Upper lobe of left lung (tissue), 6 donors: ENCODE results near the gene ATP10B. TPM values are rescaled to one million over a fixed set of nuclear protein-coding genes. Genes with fewer than 3 reads are reported as not detected.

Experiments
- ATAC-seq, 2 donors: fragments of 200-7000 bp; cut with Tn5 transposase; one replicate each; pipeline ENCODE4 v1.9.1; 2022; ENCODE audit warnings: mild to moderate bottlenecking in 2 of 2, moderate library complexity in 2 of 2; ENCODE audit not compliant: low FRiP score in 2 of 2
- DNase-seq, 2 donors: peaks; one replicate each; pipeline ENCODE4 v3.0.0-alpha.2; 2019 to 2020
- H3K27ac ChIP-seq, 4 donors: fragments of 200-600 bp; sonication (generic); one replicate each; pipeline ENCODE4 v1.5.1; 2016 to 2019
- H3K27me3 ChIP-seq, 4 donors: fragments of 200-600 bp; sonication (generic); one replicate each; pipeline ENCODE4 v1.5.1; 2017 to 2019
- H3K36me3 ChIP-seq, 4 donors: fragments of 200-600 bp; sonication (generic); one replicate each; pipeline ENCODE4 v1.5.1; 2016 to 2019
- H3K4me1 ChIP-seq, 4 donors: fragments of 200-600 bp; sonication (generic); one replicate each; pipeline ENCODE4 v1.5.1; 2018 to 2019
- H3K4me3 ChIP-seq, 4 donors: fragments of 200-600 bp; sonication (generic); one replicate each; pipeline ENCODE4 v1.5.1; 2017 to 2019; ENCODE audit warnings: mild to moderate bottlenecking in 2 of 4, moderate library complexity in 1 of 4
- H3K9me3 ChIP-seq, 4 donors: fragments of 200-600 bp; sonication (generic); one replicate each; pipeline ENCODE4 v1.5.1; 2018 to 2019
- CTCF ChIP-seq, 6 experiments: fragments of 450-650 bp in 4 of 6; fragments of 200-600 bp in 2 of 6; sonication (generic) in 2 of 6; IDR thresholded peaks; one replicate each; pipeline ENCODE4 v1.5.1; 2016 to 2019; ENCODE audit warnings: antibody characterized with exemption in 6 of 6
- EP300 ChIP-seq, 4 donors: sonication (generic); formaldehyde crosslinking; IDR thresholded peaks; one replicate each; pipeline ENCODE4 v1.5.1; 2017; ENCODE audit warnings: antibody characterized with exemption in 4 of 4, control low read depth in 2 of 4
- POLR2A ChIP-seq, 4 donors: fragments of 450-650 bp; IDR thresholded peaks; one replicate each; pipeline ENCODE4 v1.5.1; 2016 to 2017; ENCODE audit warnings: antibody characterized with exemption in 4 of 4, mild to moderate bottlenecking in 2 of 4
- POLR2AphosphoS5 ChIP-seq, 2 donors: sonication (generic); formaldehyde crosslinking; IDR thresholded peaks; one replicate each; pipeline ENCODE4 v1.5.1; 2017; ENCODE audit warnings: antibody characterized with exemption in 2 of 2
- WGBS, 2 donors: methylation state at CpG; one replicate each; pipeline ENCODE4 v1.1.5; 2017 to 2018; 5-methylcytosine and 5-hydroxymethylcytosine counted together
- total RNA-seq, 6 donors: library from RNA; depleted of rRNA in 4 of 6; stranded (reverse); fragments of >200 nt in 4 of 6; gene quantifications; one replicate each; pipeline versions ENCODE4 v1.1.0 to v1.2.1, GENCODE V29; 2016 to 2021
- donor health status: DM: no; HTN: no; CAD: no; lungs with moderate emphysema.
- donor health status: DM: no; HTN: yes; CAD: no; lungs with severe emphysema.

Gene ATP10B
- total RNA-seq, 6 donors from 2014 or later = under 0.01 to 0.30 (median 0.09) TPM; not detected in 1

GRCh38 chr5:160657068-160657507, 194.9 kb downstream of the ATP10B start:
- ATAC-seq (no peak), DNase-seq (no peak)
- H3K36me3 ChIP-seq = no peaks in the 10 kb centered on the region
- TF ChIP-seq POLR2AphosphoS5 (IDR thresholded peaks at IDR 0.05) = no peak
- no peak for TF ChIP-seq EP300 (IDR thresholded peaks at IDR 0.05)
- no peak for TF ChIP-seq POLR2A (IDR thresholded peaks at IDR 0.05)
- no peak for TF ChIP-seq CTCF (IDR thresholded peaks at IDR 0.05)
- no peak overlapping the region for H3K27ac ChIP-seq
- H3K4me3 ChIP-seq = no peak overlapping the region
- WGBS, 2 donors = 60 to 63% methylated on average over 1 of the region's 1 CpG
- no peaks in the 10 kb centered on the region for H3K27me3 ChIP-seq
- H3K4me1 ChIP-seq = no peaks in the 10 kb centered on the region
- H3K9me3 ChIP-seq = no peaks in the 10 kb centered on the region

GRCh38 chr5:160655717-160656116, 196.3 kb downstream of the ATP10B start:
- Histone ChIP-seq H3K36me3 (no peaks in the 10 kb centered on the region), H3K27me3 (no peaks in the 10 kb centered on the region), H3K27ac (no peak overlapping the region), H3K4me1 (no peaks in the 10 kb centered on the region), H3K9me3 (no peaks in the 10 kb centered on the region), H3K4me3 (no peak overlapping the region)
- ATAC-seq = no peak
- TF ChIP-seq POLR2AphosphoS5 (IDR thresholded peaks at IDR 0.05) (no peak), CTCF (IDR thresholded peaks at IDR 0.05) (no peak), POLR2A (IDR thresholded peaks at IDR 0.05) (no peak), EP300 (IDR thresholded peaks at IDR 0.05) (no peak)
- DNase-seq = no peak
- 90 to 93% methylated on average over 8 of the region's 8 CpGs for WGBS, 2 donors

- Histone ChIP-seq H3K4me3 (no peak overlapping the region), H3K9me3 (no peaks in the 10 kb centered on the region), H3K4me1 (no peaks in the 10 kb centered on the region), H3K27ac (no peak overlapping the region), H3K27me3 (no peaks in the 10 kb centered on the region), H3K36me3 (no peaks in the 10 kb centered on the region)
- no peak for TF ChIP-seq POLR2A (IDR thresholded peaks at IDR 0.05)
- TF ChIP-seq EP300 (IDR thresholded peaks at IDR 0.05) = no peak
- TF ChIP-seq POLR2AphosphoS5 (IDR thresholded peaks at IDR 0.05) = no peak
- no peak for TF ChIP-seq CTCF (IDR thresholded peaks at IDR 0.05)
- 86 to 89% methylated on average over 9 of the region's 9 CpGs for WGBS, 2 donors
- ATAC-seq (no peak), DNase-seq (no peak)
Measured at GRCh38 chr5:160651692-160652645, 200.0 kb downstream of the ATP10B start.

- TF ChIP-seq CTCF (IDR thresholded peaks at IDR 0.05) (peak in 4 of 6 experiments; percentile 16 to 44 (median 26)), EP300 (IDR thresholded peaks at IDR 0.05) (no peak), POLR2AphosphoS5 (IDR thresholded peaks at IDR 0.05) (no peak), POLR2A (IDR thresholded peaks at IDR 0.05) (no peak)
- no peaks in the 10 kb centered on the region for H3K27me3 ChIP-seq
- DNase-seq (no peak), ATAC-seq (no peak)
- H3K36me3 ChIP-seq = no peaks in the 10 kb centered on the region
- no peaks in the 10 kb centered on the region for H3K9me3 ChIP-seq
- H3K4me3 ChIP-seq = no peak overlapping the region
- no peaks in the 10 kb centered on the region for H3K4me1 ChIP-seq
- no peak overlapping the region for H3K27ac ChIP-seq
Measured at GRCh38 chr5:160649304-160649703, 202.7 kb downstream of the ATP10B start.
